H1 (cell line): ENCODE results near the gene CPXM2. TPM values are rescaled to one million over a fixed set of nuclear protein-coding genes. Genes with fewer than 3 reads are reported as not detected.

Experiments used
- CHD7 ChIP-seq: fragments of 300-600 bp; sonication (generic); IDR thresholded peaks from 2 replicates; pipeline ENCODE4 v1.7.1; 2012; ENCODE audit warnings: low read length, moderate library complexity, mild to moderate bottlenecking, inconsistent platforms; ENCODE audit not compliant: insufficient replicate concordance
- polyA plus RNA-seq, 7 experiments: library from polyadenylated mRNA; depleted of rRNA in 3 of 7; stranded (reverse) in 5 of 7; unstranded in 2 of 7; fragments of >200 nt in 5 of 7; fragments of 200-250 nt in 2 of 7; gene quantifications; 1 replicate in 5 of 7; 2 replicates in 1 of 7; 4 replicates in 1 of 7; pipeline versions ENCODE4 v1.2.1 to v1.2.3, GENCODE V29; 2011 to 2013; ENCODE audit warnings: missing spikeins in 2 of 7, mixed read lengths in 2 of 7
- total RNA-seq: library from RNA; stranded (reverse); fragmentation: NEBNext Ultra II Directional; extraction: Animal tissue kit (Norgen Biotek cat#: 25700); gene quantifications from 2 replicates; pipeline ENCODE4 v1.2.1, GENCODE V29; 2021

CPXM2 gene
- total and polyA plus RNA-seq, 2 of the 8 experiments (the other 6 are each of a cell fraction or from before 2014, with no cell fraction given), result 2.4 to 2.9 TPM

- no peak for TF ChIP-seq CHD7
Observed at GRCh38 chr10:123703195-123703790, 188.3 kb downstream of the CPXM2 start (continued).
